Nephron progenitor cell (in vitro differentiated cells): Measurements from ENCODE around the gene RSL24D1.
"Not testable (repeated sequence)": the region's sequence is repeated elsewhere in the genome, so short reads cannot be mapped to it uniquely, and the experiment has no call there.

Source experiments
- DNase-seq: peaks from one replicate; pipeline ENCODE4 v3.0.0; 2021
- H3K27ac Mint-ChIP-seq: 2 replicates; pipeline ENCODE4 v1.8.0; 2021; ENCODE audit warnings: mild to moderate bottlenecking, moderate library complexity, mixed read lengths
- H3K27me3 Mint-ChIP-seq: 2 replicates; pipeline ENCODE4 v1.8.0; 2021; ENCODE audit warnings: mild to moderate bottlenecking, low read depth, mixed read lengths; ENCODE audit not compliant: poor library complexity
- H3K36me3 Mint-ChIP-seq: 2 replicates; pipeline ENCODE4 v1.8.0; 2021; ENCODE audit warnings: low read depth, mixed read lengths
- H3K4me1 Mint-ChIP-seq: 2 replicates; pipeline ENCODE4 v1.8.0; 2021; ENCODE audit warnings: mixed read lengths
- H3K4me3 Mint-ChIP-seq: 2 replicates; pipeline ENCODE4 v1.8.0; 2021; ENCODE audit warnings: mild to moderate bottlenecking, moderate library complexity, mixed read lengths
- H3K9me3 Mint-ChIP-seq: 2 replicates; pipeline ENCODE4 v1.8.0; 2021; ENCODE audit warnings: mild to moderate bottlenecking, moderate library complexity, mixed read lengths
- CTCF ChIP-seq: fragments of 200-600 bp; sonication (generic); IDR thresholded peaks from 2 replicates; pipeline ENCODE4 v1.5.0; 2021; ENCODE audit warnings: antibody characterized with exemption

RSL24D1 gene

GRCh38 chr15:55183679-55184078 lies 13.1 kb downstream of the RSL24D1 start:
- Mint-ChIP-seq H3K4me3 (no peak overlapping the region), H3K9me3 (no peaks in the 10 kb centered on the region), H3K4me1 (no peaks in the 10 kb centered on the region), H3K27ac (no peak overlapping the region), H3K36me3 (peaks cover 62% of the 10 kb centered on the region), H3K27me3 (no peaks in the 10 kb centered on the region)
- TF ChIP-seq CTCF = no peak
- DNase-seq = no peak

- TF ChIP-seq CTCF = no peak
- H3K9me3 Mint-ChIP-seq = no peaks in the 10 kb centered on the region
- H3K27me3 Mint-ChIP-seq = peaks cover 3% of the 10 kb centered on the region
- H3K27ac Mint-ChIP-seq = peak overlapping the region; percentile 11
- no peaks in the 10 kb centered on the region for H3K4me1 Mint-ChIP-seq
- H3K36me3 Mint-ChIP-seq = peaks cover 35% of the 10 kb centered on the region
- H3K4me3 Mint-ChIP-seq = no peak overlapping the region
- no peak for DNase-seq
Measured at GRCh38 chr15:55179141-55179540, 17.6 kb downstream of the RSL24D1 start.

GRCh38 chr15:55170361-55170760 lies 26.4 kb downstream of the RSL24D1 start:
- no peak overlapping the region for H3K4me3 Mint-ChIP-seq
- no peaks in the 10 kb centered on the region for H3K36me3 Mint-ChIP-seq
- no peak overlapping the region for H3K27ac Mint-ChIP-seq
- TF ChIP-seq CTCF = no peak
- no peak for DNase-seq
- H3K9me3 Mint-ChIP-seq = no peaks in the 10 kb centered on the region
- H3K4me1 Mint-ChIP-seq = no peaks in the 10 kb centered on the region
- no peaks in the 10 kb centered on the region for H3K27me3 Mint-ChIP-seq

- Mint-ChIP-seq H3K4me3 (no peak overlapping the region), H3K27ac (no peak overlapping the region), H3K4me1 (no peaks in the 10 kb centered on the region), H3K36me3 (no peaks in the 10 kb centered on the region), H3K27me3 (peaks cover 6% of the 10 kb centered on the region), H3K9me3 (no peaks in the 10 kb centered on the region)
- TF ChIP-seq CTCF = peak; percentile 79
- DNase-seq = peak; percentile 77
Measured at GRCh38 chr15:55168350-55168974, 28.3 kb downstream of the RSL24D1 start.

GRCh38 chr15:55164284-55164683 lies 32.5 kb downstream of the RSL24D1 start:
- Mint-ChIP-seq H3K4me3 (no peak overlapping the region), H3K27ac (no peak overlapping the region), H3K4me1 (no peaks in the 10 kb centered on the region), H3K27me3 (peaks cover 6% of the 10 kb centered on the region), H3K9me3 (peaks cover 10% of the 10 kb centered on the region), H3K36me3 (no peaks in the 10 kb centered on the region)
- TF ChIP-seq CTCF = no peak
- no peak for DNase-seq

GRCh38 chr15:55151631-55152030 lies 45.1 kb downstream of the RSL24D1 start:
- DNase-seq = no peak
- H3K36me3 Mint-ChIP-seq = no peaks in the 10 kb centered on the region
- no peak for TF ChIP-seq CTCF
- no peak overlapping the region for H3K27ac Mint-ChIP-seq
- peaks cover 3% of the 10 kb centered on the region for H3K27me3 Mint-ChIP-seq
- peaks cover 5% of the 10 kb centered on the region for H3K9me3 Mint-ChIP-seq
- no peak overlapping the region for H3K4me3 Mint-ChIP-seq
- no peaks in the 10 kb centered on the region for H3K4me1 Mint-ChIP-seq

GRCh38 chr15:55143132-55143531 lies 53.6 kb downstream of the RSL24D1 start:
- Mint-ChIP-seq H3K9me3 (peaks cover 60% of the 10 kb centered on the region), H3K27me3 (peaks cover 13% of the 10 kb centered on the region)
- not testable (repeated sequence) for H3K27ac Mint-ChIP-seq, H3K4me3 Mint-ChIP-seq, H3K36me3 Mint-ChIP-seq, DNase-seq, H3K4me1 Mint-ChIP-seq
